Keratinocyte (primary cell): ENCODE results near the gene MAGEL2. TPM values are rescaled to one million over a fixed set of nuclear protein-coding genes. Genes with fewer than 3 reads are reported as not detected.

Source experiments
- DNase-seq: peaks from one replicate; pipeline ENCODE4 v3.0.0-alpha.2; 2011; ENCODE audit warnings: low read depth, missing footprints, low spot score
- FAIRE-seq: peaks from 2 replicates; lab custom pipeline; 2011; peaks lifted over from hg19 to GRCh38; lab: Jason Lieb, UNC
- H2AFZ ChIP-seq: 2 replicates; pipeline ENCODE4 v1.6.0; 2012; ENCODE audit warnings: low read length, control low read depth, inconsistent platforms; ENCODE audit not compliant: control insufficient read depth
- H3K27ac ChIP-seq: 2 replicates; pipeline ENCODE4 v1.5.1; 2011; ENCODE audit warnings: low read length; ENCODE audit not compliant: control insufficient read depth, insufficient read depth
- H3K27me3 ChIP-seq: 3 replicates; pipeline ENCODE4 v1.6.0; 2011; ENCODE audit warnings: low read length; ENCODE audit not compliant: control insufficient read depth, insufficient read depth; ENCODE audit errors: extremely low read depth
- H3K36me3 ChIP-seq, 2 experiments: 2 replicates in 1 of 2; 3 replicates in 1 of 2; pipeline ENCODE4 v1.5.1; 2011; ENCODE audit warnings: low read length in 2 of 2, mild to moderate bottlenecking in 1 of 2; ENCODE audit not compliant: control insufficient read depth in 2 of 2, insufficient read depth in 2 of 2; ENCODE audit errors: extremely low read depth in 1 of 2
- H3K4me1 ChIP-seq: 3 replicates; pipeline ENCODE4 v1.5.1; 2011; ENCODE audit warnings: low read length; ENCODE audit not compliant: control insufficient read depth, insufficient read depth; ENCODE audit errors: extremely low read depth
- H3K4me2 ChIP-seq: 3 replicates; pipeline ENCODE4 v1.6.0; 2011; ENCODE audit warnings: low read depth, low read length; ENCODE audit not compliant: control insufficient read depth, insufficient read depth; ENCODE audit errors: extremely low read depth
- H3K4me3 ChIP-seq, 3 experiments: fragments of 200-600 bp in 1 of 3; sonication (generic) in 1 of 3; 2 replicates in 2 of 3; 3 replicates in 1 of 3; pipeline ENCODE4 v1.5.1; 2011 to 2016; ENCODE audit warnings: low read length in 3 of 3, mild to moderate bottlenecking in 3 of 3, control low read depth in 2 of 3, inconsistent platforms in 1 of 3, low read depth in 1 of 3, mixed read lengths in 1 of 3, mixed run types in 1 of 3, moderate library complexity in 1 of 3; ENCODE audit not compliant: control insufficient read depth in 2 of 3, insufficient read depth in 2 of 3; ENCODE audit errors: extremely low read depth in 1 of 3
- H3K79me2 ChIP-seq: 2 replicates; pipeline ENCODE4 v1.6.0; 2012; ENCODE audit warnings: low read length; ENCODE audit not compliant: control insufficient read depth, insufficient read depth
- H3K9ac ChIP-seq: 3 replicates; pipeline ENCODE4 v1.6.0; 2011; ENCODE audit warnings: low read length; ENCODE audit not compliant: control insufficient read depth, insufficient read depth; ENCODE audit errors: extremely low read depth
- H3K9me1 ChIP-seq: 3 replicates; pipeline ENCODE4 v1.6.0; 2011; ENCODE audit warnings: low read length; ENCODE audit not compliant: control insufficient read depth, insufficient read depth; ENCODE audit errors: extremely low read depth
- H3K9me3 ChIP-seq: 2 replicates; pipeline ENCODE4 v1.5.1; 2012; ENCODE audit warnings: low read depth, low read length; ENCODE audit not compliant: control insufficient read depth
- H4K20me1 ChIP-seq: 3 replicates; pipeline ENCODE4 v1.6.0; 2011; ENCODE audit warnings: low read length; ENCODE audit not compliant: control insufficient read depth, insufficient read depth; ENCODE audit errors: extremely low read depth
- EZH2 ChIP-seq: IDR thresholded peaks from one replicate; pipeline ENCODE4 v1.6.1; 2012; ENCODE audit warnings: inconsistent platforms, mild to moderate bottlenecking, low read length, moderate library complexity
- dilution Hi-C: fragments of 300-500 bp; cut with MboI; formaldehyde crosslinking; loops from one replicate; pipeline ENCODE4 v1.7.0; 2020; ENCODE audit warnings: low sequenced_read_pairs; ENCODE audit not compliant: extremely low pct_ligation_motif_present
- polyA plus RNA-seq, 5 experiments: library from polyadenylated mRNA; depleted of rRNA in 3 of 5; stranded (reverse) in 3 of 5; stranded (forward) in 1 of 5; unstranded in 1 of 5; fragments of >200 nt; gene quantifications; 1 replicate in 1 of 5; 2 replicates in 3 of 5; 3 replicates in 1 of 5; pipeline versions ENCODE4 v1.2.1 to v1.2.3, GENCODE V29; 2011 to 2012; ENCODE audit warnings: missing spikeins in 2 of 5, low read depth in 1 of 5, low replicate concordance in 1 of 5
- TF ChIP-seq, protein P1 (sequence below), 3 experiments: IDR thresholded peaks in 1 of 3; conservative IDR thresholded peaks in 1 of 3; optimal IDR thresholded peaks in 1 of 3; 2 replicates in 2 of 3; 3 replicates in 1 of 3; pipeline versions ENCODE3 to v1.5.1; 2011; ENCODE audit warnings: low read length in 3 of 3, mild to moderate bottlenecking in 3 of 3, moderate library complexity in 2 of 3, control low read depth in 1 of 3, inconsistent platforms in 1 of 3; ENCODE audit not compliant: insufficient read depth in 2 of 3; ENCODE audit errors: extremely low read depth in 1 of 3

The MAGEL2 gene
- polyA plus RNA-seq, 1 donor (not counting 4 experiments of a cell fraction or from before 2014, with no cell fraction given) = not detected

DNA sequence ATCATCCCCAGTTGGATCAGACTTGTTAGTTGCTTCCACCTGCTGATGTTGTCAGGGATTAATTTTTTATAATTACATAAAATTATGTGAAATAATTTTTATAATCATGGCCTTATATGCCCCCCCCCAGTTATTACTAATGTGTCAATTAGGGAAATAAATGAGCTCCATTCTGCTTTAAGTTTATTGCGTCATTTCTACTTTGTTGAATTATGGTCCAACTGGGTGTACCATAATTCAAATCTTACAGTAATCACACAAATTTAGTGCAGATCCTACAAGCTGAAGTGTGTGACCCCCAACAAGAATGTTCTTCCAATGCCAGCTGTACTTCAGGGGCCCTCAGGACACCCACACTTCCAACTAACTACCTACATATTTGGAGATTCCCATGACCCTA, 46.9 kb upstream of the MAGEL2 start:
- TF ChIP-seq, protein P1, sequence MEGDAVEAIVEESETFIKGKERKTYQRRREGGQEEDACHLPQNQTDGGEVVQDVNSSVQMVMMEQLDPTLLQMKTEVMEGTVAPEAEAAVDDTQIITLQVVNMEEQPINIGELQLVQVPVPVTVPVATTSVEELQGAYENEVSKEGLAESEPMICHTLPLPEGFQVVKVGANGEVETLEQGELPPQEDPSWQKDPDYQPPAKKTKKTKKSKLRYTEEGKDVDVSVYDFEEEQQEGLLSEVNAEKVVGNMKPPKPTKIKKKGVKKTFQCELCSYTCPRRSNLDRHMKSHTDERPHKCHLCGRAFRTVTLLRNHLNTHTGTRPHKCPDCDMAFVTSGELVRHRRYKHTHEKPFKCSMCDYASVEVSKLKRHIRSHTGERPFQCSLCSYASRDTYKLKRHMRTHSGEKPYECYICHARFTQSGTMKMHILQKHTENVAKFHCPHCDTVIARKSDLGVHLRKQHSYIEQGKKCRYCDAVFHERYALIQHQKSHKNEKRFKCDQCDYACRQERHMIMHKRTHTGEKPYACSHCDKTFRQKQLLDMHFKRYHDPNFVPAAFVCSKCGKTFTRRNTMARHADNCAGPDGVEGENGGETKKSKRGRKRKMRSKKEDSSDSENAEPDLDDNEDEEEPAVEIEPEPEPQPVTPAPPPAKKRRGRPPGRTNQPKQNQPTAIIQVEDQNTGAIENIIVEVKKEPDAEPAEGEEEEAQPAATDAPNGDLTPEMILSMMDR (optimal IDR thresholded peaks at IDR 0.05 in 1 of 3, IDR thresholded peaks at IDR 0.05 in 1 of 3, conservative IDR thresholded peaks at IDR 0.05 in 1 of 3; ENCODE audit: extremely low read depth in 1 of 3, insufficient read depth in 2 of 3, low read length in 3 of 3) = no peak
- TF ChIP-seq EZH2 = no peak
- Histone ChIP-seq H3K9me3 (no peaks in the 10 kb centered on the region), H3K9me1 (no peaks in the 10 kb centered on the region), H3K4me2 (no peak overlapping the region), H3K36me3 (no peaks in the 10 kb centered on the region), H3K9ac (no peak overlapping the region), H4K20me1 (no peaks in the 10 kb centered on the region), H3K4me3 (no peak overlapping the region), H3K27me3 (no peaks in the 10 kb centered on the region), H3K4me1 (no peaks in the 10 kb centered on the region), H3K79me2 (no peaks in the 10 kb centered on the region), H3K27ac (no peak overlapping the region), H2AFZ (no peak overlapping the region)
- FAIRE-seq (no peak), DNase-seq (no peak)
- dilution Hi-C loops = no loop called here

DNA sequence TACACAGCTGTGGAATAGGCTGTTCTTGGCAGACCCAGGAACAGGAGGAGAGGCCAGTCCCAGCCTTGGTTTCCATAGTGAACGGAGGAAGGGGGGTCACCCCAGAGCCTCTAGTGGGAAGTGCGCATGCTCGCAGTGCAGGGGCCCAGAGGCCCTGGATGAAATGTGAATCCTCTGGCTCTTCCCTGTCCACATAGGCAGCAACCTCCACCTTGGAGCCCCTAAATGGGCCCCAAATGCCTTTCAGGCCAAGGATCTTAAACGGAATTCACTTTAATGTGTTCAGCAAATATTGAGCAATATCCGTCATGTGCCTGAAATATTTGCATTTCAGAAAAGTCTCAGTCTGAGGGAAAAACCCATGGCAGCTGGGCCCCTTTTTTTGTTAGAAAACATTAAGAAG, 42.8 kb upstream of the MAGEL2 start:
- dilution Hi-C loops = no loop called here
- no peak overlapping the region for H2AFZ ChIP-seq
- no peak overlapping the region for H3K4me3 ChIP-seq
- H3K4me2 ChIP-seq = no peak overlapping the region
- no peaks in the 10 kb centered on the region for H3K27me3 ChIP-seq
- H3K9me3 ChIP-seq = peaks cover 2% of the 10 kb centered on the region
- H3K4me1 ChIP-seq = no peaks in the 10 kb centered on the region
- TF ChIP-seq, protein P1 (optimal IDR thresholded peaks at IDR 0.05 in 1 of 3, IDR thresholded peaks at IDR 0.05 in 1 of 3, conservative IDR thresholded peaks at IDR 0.05 in 1 of 3; ENCODE audit: extremely low read depth in 1 of 3, insufficient read depth in 2 of 3, low read length in 3 of 3) = no peak
- no peak for TF ChIP-seq EZH2
- no peaks in the 10 kb centered on the region for H3K79me2 ChIP-seq
- no peak overlapping the region for H3K9ac ChIP-seq
- DNase-seq = no peak
- no peaks in the 10 kb centered on the region for H3K36me3 ChIP-seq
- H3K27ac ChIP-seq = no peak overlapping the region
- H3K9me1 ChIP-seq = no peaks in the 10 kb centered on the region
- FAIRE-seq = no peak
- no peaks in the 10 kb centered on the region for H4K20me1 ChIP-seq
